Spleen (tissue), 11 donors: ENCODE measurements around the gene AFTPH. TPM values are rescaled to one million over a fixed set of nuclear protein-coding genes. Genes with fewer than 3 reads are reported as not detected.

Source experiments
- DNase-seq: peaks from one replicate; pipeline ENCODE4 v3.0.0-alpha.2; 2020
- H3K27ac ChIP-seq, 8 donors: fragments of 200-600 bp; sonication (generic) in 7 of 8; 1 replicate in 4 of 8; 2 replicates in 4 of 8; pipeline versions ENCODE4 v1.5.0 to v1.8.0; 2016 to 2021; ENCODE audit warnings: inconsistent platforms in 4 of 8, mild to moderate bottlenecking in 4 of 8, moderate library complexity in 1 of 8
- H3K27me3 ChIP-seq, 7 donors: fragments of 200-600 bp; sonication (generic) in 6 of 7; replicated peaks in 1 of 7; 1 replicate in 4 of 7; 2 replicates in 3 of 7; pipeline versions ENCODE4 v1.5.0 to v1.8.0; 2016 to 2021; ENCODE audit warnings: inconsistent platforms in 3 of 7, mild to moderate bottlenecking in 1 of 7
- H3K36me3 ChIP-seq, 6 donors: fragments of 200-600 bp; sonication (generic) in 5 of 6; 1 replicate in 4 of 6; 2 replicates in 2 of 6; pipeline versions ENCODE4 v1.5.0 to v1.8.0; 2016 to 2021; ENCODE audit warnings: inconsistent platforms in 2 of 6
- H3K4me1 ChIP-seq, 6 donors: fragments of 200-600 bp; sonication (generic) in 5 of 6; 1 replicate in 3 of 6; 2 replicates in 3 of 6; pipeline versions ENCODE4 v1.5.0 to v1.8.0; 2016 to 2021; ENCODE audit warnings: inconsistent platforms in 3 of 6
- H3K4me3 ChIP-seq, 8 donors: fragments of 200-600 bp; sonication (generic) in 7 of 8; 1 replicate in 4 of 8; 2 replicates in 4 of 8; pipeline versions ENCODE4 v1.5.0 to v1.8.0; 2016 to 2021; ENCODE audit warnings: inconsistent platforms in 4 of 8, mild to moderate bottlenecking in 4 of 8, moderate library complexity in 2 of 8
- H3K9me3 ChIP-seq, 8 donors: fragments of 200-600 bp; sonication (generic) in 7 of 8; 1 replicate in 4 of 8; 2 replicates in 4 of 8; pipeline versions ENCODE4 v1.5.0 to v1.8.0; 2016 to 2021; ENCODE audit warnings: inconsistent platforms in 4 of 8
- CTCF ChIP-seq, 11 experiments: fragments of 200-600 bp in 7 of 11; fragments of 450-650 bp in 4 of 11; sonication (generic) in 4 of 11; IDR thresholded peaks in 8 of 11; conservative IDR thresholded peaks in 3 of 11; 1 replicate in 7 of 11; 2 replicates in 4 of 11; pipeline versions ENCODE4 v1.4.0 to v1.8.0; 2016 to 2021; ENCODE audit warnings: antibody characterized with exemption in 11 of 11, inconsistent platforms in 4 of 11, mild to moderate bottlenecking in 1 of 11
- POLR2A ChIP-seq, 3 donors: fragments of 450-650 bp; IDR thresholded peaks; one replicate each; pipeline ENCODE4 v1.5.1; 2017; ENCODE audit warnings: antibody characterized with exemption in 3 of 3, mild to moderate bottlenecking in 1 of 3
- POLR2AphosphoS5 ChIP-seq, 3 donors: sonication (generic); formaldehyde crosslinking; IDR thresholded peaks; one replicate each; pipeline ENCODE4 v1.5.1; 2017; ENCODE audit warnings: antibody characterized with exemption in 3 of 3
- WGBS, 5 donors: extraction: QIAGEN DNeasy Blood & Tissue Kit in 3 of 5; methylation state at CpG; one replicate each; pipeline versions ENCODE4 v1.1.5 to v1.1.7; 2013 to 2018; 5-methylcytosine and 5-hydroxymethylcytosine counted together
- intact Hi-C: fragments of 100-400 bp; cut with DNase I; formaldehyde crosslinking; loops from one replicate; pipeline ENCODE4 v1.15.0; 2023; ENCODE audit warnings: low total_unique reads
- polyA plus RNA-seq, 3 donors: library from polyadenylated mRNA; stranded (reverse); fragments of 200-250 nt; gene quantifications; one replicate each; pipeline ENCODE4 v1.2.1, GENCODE V29; 2013
- total RNA-seq, 7 donors: library from RNA; depleted of rRNA in 3 of 7; stranded (reverse); fragments of >200 nt in 3 of 7; fragmentation: NEBNext Ultra II Directional in 4 of 7; extraction: Animal tissue kit (Norgen Biotek cat#: 25700) in 4 of 7; gene quantifications; one replicate each; pipeline versions ENCODE4 v1.1.0 to v1.2.1, GENCODE V29; 2016 to 2021
- donor health status: healthy with polysubstance abuse.
- donor health status: DM: no; HTN: no; CAD: no; lungs with moderate emphysema.
- donor health status: DM: no; HTN: no; CAD: no.
- donor health status: Bipolar disorder and iron deficiency.
- donor health status: healthy.
- donor health status: DM: no; HTN: no; CAD: no.
- donor health status: DM: yes; HTN: yes; CAD: no.

The AFTPH gene
- total and polyA plus RNA-seq, 10 donors = 36.9 to 71.1 (median 49.9) TPM

GRCh38 chr2:64482765-64483504, 41.2 kb upstream of the AFTPH start:
- TF ChIP-seq CTCF (IDR thresholded peaks at IDR 0.05 in 8 of 11, conservative IDR thresholded peaks at IDR 0.05 in 3 of 11) (no peak), POLR2AphosphoS5 (IDR thresholded peaks at IDR 0.05) (no peak), POLR2A (IDR thresholded peaks at IDR 0.05) (no peak)
- Histone ChIP-seq H3K4me3 (no peak overlapping the region), H3K9me3 (no peaks in the 10 kb centered on the region), H3K4me1 (peaks cover 0 to 16% (median 3%) of the 10 kb centered on the region in 6 donors), H3K36me3 (no peaks in the 10 kb centered on the region), H3K27ac (peak overlapping the region in 3 of 8 donors; percentile 13 to 48 (median 44)), H3K27me3 (no peaks in the 10 kb centered on the region)
- DNase-seq = no peak
- intact Hi-C loops = no loop called here
- 57 to 80% (median 66%) methylated on average over 5 of the region's 5 CpGs for WGBS, 5 donors

- Histone ChIP-seq H3K4me1 (peaks cover 4 to 37% (median 14%) of the 10 kb centered on the region in 6 donors), H3K36me3 (no peaks in the 10 kb centered on the region), H3K27me3 (no peaks in the 10 kb centered on the region), H3K9me3 (no peaks in the 10 kb centered on the region), H3K27ac (no peak overlapping the region), H3K4me3 (no peak overlapping the region)
- no peak for DNase-seq
- no peak for TF ChIP-seq POLR2AphosphoS5 (IDR thresholded peaks at IDR 0.05)
- no peak for TF ChIP-seq POLR2A (IDR thresholded peaks at IDR 0.05)
- no peak for TF ChIP-seq CTCF (IDR thresholded peaks at IDR 0.05 in 8 of 11, conservative IDR thresholded peaks at IDR 0.05 in 3 of 11)
- intact Hi-C loops = loop anchor here (5.0 kb wide), 1 partner anchor 433 kb away; no protein-coding TSS in a partner anchor
- WGBS, 5 donors = 50 to 63% (median 57%) methylated on average over 4 of the region's 4 CpGs
Measured at GRCh38 chr2:64485331-64485730, 38.8 kb upstream of the AFTPH start.

- H3K4me1 ChIP-seq = peaks cover 4 to 37% (median 14%) of the 10 kb centered on the region in 6 donors
- no peak for DNase-seq
- no peaks in the 10 kb centered on the region for H3K27me3 ChIP-seq
- no peak for TF ChIP-seq POLR2AphosphoS5 (IDR thresholded peaks at IDR 0.05)
- TF ChIP-seq POLR2A (IDR thresholded peaks at IDR 0.05) = no peak
- no peak for TF ChIP-seq CTCF (IDR thresholded peaks at IDR 0.05 in 8 of 11, conservative IDR thresholded peaks at IDR 0.05 in 3 of 11)
- H3K4me3 ChIP-seq = no peak overlapping the region
- 72 to 88% (median 77%) methylated on average over 8 of the region's 8 CpGs for WGBS, 5 donors
- no peak overlapping the region for H3K27ac ChIP-seq
- H3K36me3 ChIP-seq = no peaks in the 10 kb centered on the region
- intact Hi-C loops = loop anchor here (2.0 to 5.0 kb wide), 2 partner anchors 155 to 434 kb away; no protein-coding TSS in a partner anchor
- no peaks in the 10 kb centered on the region for H3K9me3 ChIP-seq
Measured at GRCh38 chr2:64485961-64486360, 38.2 kb upstream of the AFTPH start.

- TF ChIP-seq POLR2A (IDR thresholded peaks at IDR 0.05) (no peak), POLR2AphosphoS5 (IDR thresholded peaks at IDR 0.05) (no peak), CTCF (IDR thresholded peaks at IDR 0.05 in 8 of 11, conservative IDR thresholded peaks at IDR 0.05 in 3 of 11) (no peak)
- Histone ChIP-seq H3K9me3 (no peaks in the 10 kb centered on the region), H3K36me3 (no peaks in the 10 kb centered on the region), H3K27ac (no peak overlapping the region), H3K27me3 (no peaks in the 10 kb centered on the region), H3K4me1 (peaks cover 4 to 35% (median 14%) of the 10 kb centered on the region in 6 donors), H3K4me3 (no peak overlapping the region)
- WGBS, 5 donors = 55 to 68% (median 64%) methylated on average over 10 of the region's 10 CpGs
- intact Hi-C loops = loop anchor here (2.0 to 5.0 kb wide), 2 partner anchors 157 to 435 kb away; no protein-coding TSS in a partner anchor
- no peak for DNase-seq
Measured at GRCh38 chr2:64487256-64488049, 36.7 kb upstream of the AFTPH start.
